GM03348 (cell line): ENCODE results near the gene R3HCC1L.

Source experiments
- DNase-seq: peaks from one replicate; pipeline ENCODE4 v3.0.0; 2012; ENCODE audit warnings: low spot score

R3HCC1L gene

DNA sequence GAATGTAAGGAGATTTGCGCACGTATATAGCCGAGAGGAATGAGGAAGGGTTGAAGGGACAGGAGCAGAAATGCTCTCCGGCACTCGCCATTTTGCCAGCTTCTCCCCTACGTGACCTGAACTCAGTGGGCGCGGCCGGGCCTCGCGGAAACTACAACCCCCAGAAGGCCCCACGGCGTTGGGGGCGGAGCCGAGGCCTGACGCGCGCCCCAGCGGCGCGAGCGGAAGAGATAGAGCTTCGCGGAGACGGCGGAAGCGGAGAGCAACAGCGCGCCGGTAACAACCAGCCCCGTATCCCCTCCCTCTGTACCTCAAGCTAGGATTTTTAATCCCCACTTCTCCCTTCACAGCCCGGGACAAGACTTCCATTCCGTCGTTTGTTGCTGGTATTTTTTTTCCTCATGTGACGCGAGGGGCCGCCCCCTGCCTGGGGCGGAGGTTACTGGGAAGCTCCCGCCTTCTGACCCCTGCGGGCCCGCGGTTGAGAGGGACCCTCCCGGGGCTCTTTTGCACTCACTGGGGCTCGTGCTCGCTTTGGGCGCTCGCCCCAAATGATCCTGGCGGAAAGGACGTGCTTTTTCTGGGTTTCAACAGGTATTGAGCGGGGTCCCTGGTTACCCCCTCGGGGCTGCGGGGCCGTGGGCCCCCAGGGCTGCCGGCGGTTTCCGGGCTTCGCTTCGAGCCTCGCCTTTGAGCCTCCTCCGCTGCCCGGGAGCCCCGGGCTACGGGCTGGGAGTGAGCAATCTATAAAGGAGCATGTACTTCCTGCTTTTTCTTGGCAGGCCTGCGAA lies at the start of gene R3HCC1L:
Gene R3HCC1L, plus strand, starts transcription at position 227 of the 791 bp plus-strand sequence. CDS start 73,458 bp downstream, outside the sequence.
- peak; percentile 96 for DNase-seq

DNA sequence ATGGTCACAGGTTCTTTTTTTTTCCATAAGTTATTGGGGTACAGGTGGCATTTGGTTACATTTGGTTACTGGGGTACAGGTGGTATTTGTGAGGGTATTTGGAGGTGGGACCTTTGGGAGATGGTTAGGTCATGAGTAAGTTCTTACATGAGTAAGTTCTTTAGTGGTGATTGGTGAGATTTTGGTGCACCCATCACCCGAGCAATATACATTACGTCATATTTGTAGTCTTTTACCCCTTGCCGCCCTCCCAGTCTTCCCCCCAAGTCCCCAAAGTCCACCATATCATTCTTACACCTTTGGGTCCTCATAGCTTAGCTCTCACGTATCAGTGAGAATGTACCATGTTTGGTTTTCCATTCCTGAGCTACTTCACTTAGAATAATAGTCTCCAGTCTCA lies 49.2 kb upstream of the R3HCC1L start:
- DNase-seq = no peak

DNA sequence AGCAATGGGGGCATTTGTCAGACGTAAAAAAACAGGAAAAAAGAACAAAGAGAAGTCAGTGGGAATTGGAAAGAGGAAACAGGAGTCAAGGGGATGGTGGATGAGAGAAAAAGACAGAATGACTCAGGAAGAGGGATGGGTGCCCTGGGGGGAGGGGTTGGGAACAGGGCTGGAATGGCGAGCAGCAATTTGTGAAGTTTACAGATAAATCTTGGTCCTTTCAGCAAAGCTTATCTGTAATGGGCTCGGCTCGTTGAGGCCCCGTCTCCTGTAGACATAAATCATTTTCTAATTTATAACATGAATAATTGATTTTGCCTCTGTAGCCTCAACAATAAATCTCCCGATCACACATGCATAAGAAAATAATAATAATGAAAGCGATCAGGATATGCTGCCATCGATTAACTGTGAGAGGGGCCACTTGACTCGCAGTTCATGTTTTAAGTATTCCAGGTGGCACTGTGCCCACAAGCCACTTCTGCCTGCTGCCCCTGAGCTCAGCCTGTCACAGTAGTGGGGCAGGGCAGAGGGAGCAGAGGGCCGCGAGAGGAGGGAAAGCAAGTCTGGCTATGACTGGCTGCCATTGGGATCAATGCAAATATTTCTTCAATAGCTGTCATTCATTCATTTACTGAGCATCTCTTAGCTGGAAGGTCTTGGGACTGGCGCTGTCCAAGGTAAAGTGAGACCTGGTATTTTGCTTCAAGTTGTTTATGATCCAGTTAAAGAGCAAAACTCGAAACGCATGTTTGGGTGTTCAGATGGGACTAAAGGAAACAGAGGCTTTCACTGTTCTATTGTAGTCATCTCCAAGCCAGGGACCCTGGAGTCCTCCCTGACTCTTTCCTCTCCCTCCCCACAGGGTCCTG lies 47.4 kb upstream of the R3HCC1L start:
- DNase-seq = no peak

DNA sequence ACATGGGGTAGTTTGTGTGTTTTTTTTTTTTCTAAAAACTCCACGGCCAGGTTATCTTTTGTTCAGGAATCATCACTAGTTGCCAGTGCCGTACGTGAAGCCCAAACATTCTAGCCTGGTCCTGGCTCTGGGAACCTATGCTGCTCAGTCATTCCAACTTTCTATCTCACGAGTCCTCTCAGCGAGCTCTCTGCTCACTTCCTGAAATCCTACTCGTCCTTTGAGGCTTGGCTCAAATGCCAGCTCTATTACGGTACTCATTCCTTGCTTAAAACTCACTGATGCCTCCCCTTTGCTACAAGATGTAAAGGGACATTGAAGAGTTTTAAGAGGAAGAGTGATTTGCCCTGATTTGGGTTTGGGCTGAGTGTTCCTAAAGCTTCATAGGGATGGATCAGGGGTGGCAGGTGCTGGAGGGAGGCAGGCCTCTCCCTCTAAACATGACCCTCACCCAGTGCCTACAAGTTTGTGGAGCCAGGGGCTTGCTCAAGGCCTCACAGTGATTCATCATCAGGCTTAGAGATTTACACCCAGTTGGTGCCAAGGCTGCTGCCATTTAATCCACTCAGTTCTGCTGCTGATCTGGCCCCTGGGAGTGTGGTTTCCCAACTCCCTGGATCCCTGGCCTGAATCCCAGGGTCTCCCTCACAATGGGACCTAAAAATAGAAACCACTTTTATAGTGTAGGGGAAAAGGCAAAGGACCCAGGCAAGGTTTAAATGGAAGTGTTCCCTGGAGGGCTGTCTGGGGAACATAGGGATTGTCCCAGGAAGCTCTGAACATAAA lies 46.1 kb upstream of the R3HCC1L start:
- no peak for DNase-seq

DNA sequence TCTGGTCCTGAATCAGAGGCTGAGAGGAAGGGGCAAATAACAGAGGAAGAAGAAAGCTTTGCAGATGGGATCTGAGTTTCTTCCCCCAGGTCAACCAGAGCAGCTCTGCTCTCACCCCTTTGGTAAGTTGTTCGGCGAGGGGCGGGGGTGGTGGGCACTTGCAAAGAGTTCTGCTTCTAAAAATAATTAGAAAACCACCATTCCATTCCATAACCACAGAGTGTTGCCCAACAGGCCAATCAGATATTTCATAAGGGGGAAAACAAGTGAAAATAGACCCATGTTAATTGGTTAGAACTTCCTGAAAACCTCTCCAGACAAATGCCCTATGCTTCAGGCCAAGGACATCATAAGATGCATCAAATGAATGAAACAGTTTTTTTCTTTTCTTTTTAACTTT lies 43.6 kb upstream of the R3HCC1L start:
- DNase-seq = no peak

DNA sequence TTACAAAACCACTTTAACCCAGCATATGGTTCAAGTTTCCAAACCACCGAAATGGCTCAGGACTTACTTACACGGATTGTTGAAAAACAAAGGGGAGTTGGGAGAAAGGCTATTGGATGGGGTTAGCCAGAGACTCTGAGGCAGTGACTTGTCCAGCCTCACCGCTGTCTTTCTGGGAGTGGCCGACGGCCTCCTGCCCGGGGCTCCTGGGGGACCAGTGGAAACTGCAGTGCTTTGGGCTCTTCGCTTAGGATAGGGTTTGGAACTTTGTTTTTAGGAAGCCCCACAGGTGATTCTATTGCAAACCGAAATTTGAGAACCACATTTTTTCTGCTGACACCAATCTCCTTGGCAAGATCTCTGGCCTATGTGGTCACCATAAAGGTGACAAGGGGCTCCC lies 38.1 kb upstream of the R3HCC1L start:
- no peak for DNase-seq

DNA sequence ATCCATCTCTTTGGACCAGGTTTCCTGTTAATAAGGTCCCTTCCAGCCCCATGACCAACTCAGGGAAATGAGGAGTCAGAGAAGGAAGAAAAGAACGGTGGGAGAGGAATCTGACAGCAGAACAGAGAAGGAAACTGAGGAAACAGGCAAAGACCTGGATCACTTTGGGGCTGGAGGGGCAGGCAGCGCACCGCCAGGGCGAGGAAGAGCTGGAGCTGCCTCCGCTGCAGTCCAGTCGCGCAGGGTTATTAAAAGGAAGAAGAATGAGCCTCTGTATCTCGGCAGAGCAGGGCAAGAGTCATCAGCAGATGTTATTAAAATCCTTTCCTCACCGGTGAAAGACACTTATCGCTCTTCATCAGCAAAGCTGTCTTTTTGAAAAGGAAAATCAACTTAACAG lies 37.7 kb upstream of the R3HCC1L start:
- DNase-seq = no peak

DNA sequence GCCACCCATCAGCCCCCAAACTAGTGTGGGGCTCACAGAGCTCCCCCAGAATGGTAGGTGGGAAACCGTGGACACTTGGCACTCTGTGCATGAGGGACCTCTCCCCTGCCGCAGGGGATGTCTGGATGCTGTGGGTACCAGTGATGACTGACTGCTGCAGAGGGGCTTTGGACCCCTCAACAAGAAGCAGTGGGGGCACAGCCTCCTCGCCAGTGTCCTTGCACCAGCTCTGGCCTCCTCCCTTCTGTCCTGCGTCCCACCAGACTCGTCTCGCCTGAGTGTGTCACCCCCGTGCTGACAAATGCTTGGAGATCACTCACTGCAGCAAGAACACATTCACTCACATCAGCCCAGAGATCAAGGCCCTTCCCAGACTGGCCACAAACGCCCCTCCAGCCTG lies 37.3 kb upstream of the R3HCC1L start:
- DNase-seq = no peak

DNA sequence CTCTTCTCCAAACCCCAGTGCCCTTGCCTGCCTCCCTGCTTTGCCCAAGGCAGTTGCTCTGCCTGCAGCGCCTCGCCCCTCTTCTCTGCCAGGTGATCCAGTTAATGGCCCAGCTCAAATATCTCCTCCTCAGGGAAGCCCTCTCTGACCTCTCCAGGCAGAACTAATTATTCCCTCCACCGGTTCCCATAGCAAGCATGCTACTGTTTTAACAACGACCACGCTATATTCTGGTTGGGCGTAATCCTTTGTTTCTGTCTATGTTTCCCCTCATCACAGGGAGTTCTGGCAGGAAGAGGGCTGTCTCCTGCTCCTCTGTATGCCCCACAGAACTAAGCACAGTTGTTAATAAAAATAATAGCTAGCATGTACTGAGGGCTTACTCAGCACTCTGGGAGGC lies 36.8 kb upstream of the R3HCC1L start:
- DNase-seq = no peak

DNA sequence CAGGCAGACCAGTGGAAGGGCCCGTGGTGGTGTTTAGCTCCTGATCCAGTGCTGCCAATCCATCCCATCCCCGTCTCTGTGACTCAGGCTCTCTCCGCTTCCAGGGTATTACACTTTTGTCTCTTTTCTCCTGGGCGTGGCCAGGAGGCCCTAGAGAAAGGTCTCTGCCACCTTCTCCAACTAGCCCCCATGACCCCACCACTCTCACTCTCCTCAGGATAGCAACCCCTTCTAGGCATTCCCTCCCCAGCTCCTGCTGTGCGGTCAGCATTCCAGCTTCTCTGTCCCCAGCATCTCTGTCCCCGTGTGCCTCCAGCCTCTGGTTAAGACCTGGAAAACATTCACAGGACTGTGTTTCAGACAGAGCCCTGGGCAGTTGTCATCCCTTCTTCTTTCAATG lies 36.2 kb upstream of the R3HCC1L start:
- DNase-seq = no peak

DNA sequence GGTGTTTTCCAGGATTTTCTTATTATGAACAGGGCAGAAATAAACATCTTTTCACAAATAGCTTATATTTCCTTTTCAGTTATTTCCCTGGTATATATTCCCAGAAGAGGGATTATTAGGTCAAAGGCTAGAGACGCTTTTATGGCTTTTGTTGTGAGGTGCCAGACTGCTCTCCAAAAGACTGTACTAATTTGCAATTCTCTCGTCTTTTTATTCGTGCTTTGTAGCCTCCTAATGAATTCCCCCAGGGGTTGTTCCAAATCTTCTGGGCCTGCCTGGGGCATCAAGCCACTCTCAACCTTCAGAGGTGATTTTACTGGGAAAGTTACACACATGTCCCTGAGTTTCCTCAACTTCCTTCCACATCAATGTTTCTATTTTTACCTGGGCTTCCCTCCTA lies 34.0 kb upstream of the R3HCC1L start:
- DNase-seq = no peak

DNA sequence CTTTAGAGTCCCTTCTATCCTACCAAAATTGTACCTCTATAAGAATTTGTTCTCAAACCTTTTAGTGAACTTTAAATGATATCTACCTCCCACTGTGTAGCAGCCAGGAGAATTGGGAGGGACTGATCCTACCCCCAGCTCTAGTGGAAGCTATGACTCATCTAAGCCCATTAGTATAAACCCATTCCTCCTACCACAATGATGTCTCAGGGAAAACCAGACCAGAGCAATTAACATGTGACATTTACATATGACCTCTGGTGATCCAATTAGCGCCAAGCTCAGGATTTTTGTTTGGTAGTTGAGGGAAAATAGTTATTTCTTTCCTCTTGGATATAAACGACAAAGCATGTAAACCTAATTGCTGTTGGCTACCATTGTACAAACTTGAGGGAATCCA lies 33.1 kb upstream of the R3HCC1L start:
- DNase-seq = no peak

DNA sequence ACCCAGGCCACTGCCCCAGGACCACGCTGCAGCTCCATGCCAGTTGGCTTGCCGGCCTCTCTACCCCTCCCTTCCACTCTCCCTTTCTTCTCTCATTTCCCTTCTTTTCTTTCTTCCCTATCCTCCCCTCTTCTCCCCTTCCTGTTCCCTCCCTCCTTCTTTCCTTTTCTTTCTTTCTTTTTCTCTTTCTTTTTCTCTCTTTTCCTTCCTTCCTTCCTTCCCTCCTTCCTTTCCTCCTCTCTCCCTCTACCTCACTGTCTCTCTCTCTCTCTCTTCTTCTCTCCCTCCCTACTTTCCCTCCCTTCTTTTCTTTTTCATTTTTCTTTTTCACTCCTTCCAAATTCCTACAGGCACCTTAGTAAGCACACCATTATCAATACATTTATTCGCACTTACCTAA lies 30.3 kb upstream of the R3HCC1L start:
- DNase-seq = no peak

DNA sequence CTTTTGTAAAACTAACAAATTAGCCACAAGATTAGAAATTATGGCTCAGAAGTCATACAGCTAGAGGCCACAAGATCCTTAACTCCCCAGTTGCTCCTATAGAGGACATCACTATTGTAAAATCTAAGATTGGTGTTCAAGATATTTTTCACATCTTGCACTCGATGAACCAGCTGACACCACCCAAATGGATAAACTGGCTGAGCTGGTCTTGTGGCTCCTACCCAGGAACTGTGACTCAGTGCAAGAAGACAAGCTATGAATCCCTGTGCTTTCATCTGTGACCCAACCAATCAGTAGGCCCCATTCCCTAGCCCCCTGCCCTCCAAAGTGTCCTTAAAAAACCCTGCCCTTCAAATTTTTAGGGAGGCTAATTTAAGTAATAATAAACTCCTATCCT lies 27.9 kb upstream of the R3HCC1L start:
- DNase-seq = no peak

DNA sequence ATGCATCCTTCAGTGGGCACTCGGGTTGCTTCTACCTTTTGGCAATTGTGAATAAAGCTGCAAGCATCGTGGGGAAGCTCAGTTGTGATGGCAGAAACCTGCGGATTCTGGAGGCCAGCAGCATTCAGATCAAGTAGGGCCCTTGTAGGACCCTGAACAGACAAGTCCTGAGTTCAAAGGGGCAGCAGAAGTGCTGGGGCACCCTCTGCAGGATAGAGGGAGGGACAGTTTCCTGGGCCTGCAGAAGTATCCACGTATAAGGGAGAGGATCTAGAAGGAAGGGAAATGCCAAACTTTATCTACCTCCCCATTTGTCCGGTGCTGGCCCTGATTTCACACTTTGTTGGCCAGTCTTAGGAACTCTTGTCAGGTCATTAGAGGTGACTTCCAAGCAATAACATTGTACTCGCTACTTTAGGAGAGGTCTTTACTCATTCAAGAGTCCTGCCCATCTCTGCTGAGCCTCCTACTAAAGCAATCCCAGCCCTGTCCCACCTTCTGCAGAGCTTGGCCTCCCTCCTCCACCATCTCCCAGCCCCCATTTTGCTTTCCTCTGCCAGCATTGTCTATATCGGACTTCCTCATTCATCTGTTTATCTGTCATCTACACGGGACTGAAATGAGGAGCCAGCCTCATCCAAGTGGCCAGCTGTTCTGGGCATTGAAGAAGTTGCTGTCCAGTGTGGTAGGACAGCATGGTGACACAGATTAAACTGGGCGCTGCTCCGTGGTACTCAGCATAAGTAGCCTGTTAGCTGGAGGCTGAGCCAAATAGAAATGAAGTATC lies 26.6 kb upstream of the R3HCC1L start:
- DNase-seq = no peak

DNA sequence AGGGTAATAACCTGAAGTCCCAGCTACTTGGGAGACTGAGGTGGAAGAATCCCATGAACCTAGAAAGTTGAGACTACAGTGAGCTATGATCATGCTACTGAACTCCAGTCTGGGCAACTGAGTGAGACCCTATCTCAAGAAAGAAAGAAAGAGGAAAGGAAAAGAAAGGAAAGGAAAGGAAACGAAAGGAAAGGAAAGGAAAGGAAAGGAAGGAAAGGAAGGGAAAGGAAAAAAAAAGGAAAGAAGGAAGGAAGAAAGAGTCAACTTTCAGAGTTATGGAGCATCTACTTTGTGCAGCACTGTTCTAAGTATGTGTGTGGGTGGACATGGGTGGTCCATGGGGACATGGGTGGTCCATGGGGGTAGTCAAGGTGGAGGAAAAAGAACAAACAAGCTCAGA lies 24.1 kb upstream of the R3HCC1L start:
- DNase-seq = no peak

DNA sequence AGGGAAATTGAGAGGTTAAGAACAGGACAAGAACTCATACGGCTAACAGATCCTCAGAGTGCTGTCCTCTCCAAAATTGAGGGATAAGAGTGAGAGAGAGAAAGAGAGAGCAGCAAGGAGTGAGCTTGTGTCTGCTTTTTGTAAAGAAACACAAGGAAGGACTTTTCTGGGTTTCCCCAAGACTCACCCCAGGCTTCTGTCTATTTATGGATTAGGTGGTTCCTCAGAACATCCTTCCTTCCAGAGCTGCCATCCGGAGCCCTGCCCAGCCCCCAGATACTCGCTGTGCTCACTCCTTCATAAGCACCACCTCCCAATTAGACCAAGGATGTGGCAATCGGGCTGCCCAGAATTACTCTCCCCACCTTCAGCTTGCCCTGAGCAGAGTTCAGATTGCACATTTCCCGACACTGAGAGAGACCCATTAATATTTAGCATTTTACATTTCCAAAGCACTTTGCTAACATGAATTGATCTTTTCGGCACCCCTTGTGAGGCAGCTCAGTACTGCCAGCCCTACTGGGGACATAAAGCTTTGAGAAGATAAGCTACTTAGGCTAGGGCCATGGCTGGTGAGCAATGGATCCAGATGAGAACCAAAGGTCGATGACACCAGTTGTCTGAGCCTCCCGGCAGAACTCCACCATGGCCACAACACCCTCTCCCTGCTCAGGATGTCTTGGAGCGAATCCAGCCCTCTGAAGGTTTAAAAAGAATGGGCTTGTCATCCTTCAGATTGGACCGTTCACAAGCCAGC lies 19.2 kb upstream of the R3HCC1L start:
- DNase-seq = no peak

DNA sequence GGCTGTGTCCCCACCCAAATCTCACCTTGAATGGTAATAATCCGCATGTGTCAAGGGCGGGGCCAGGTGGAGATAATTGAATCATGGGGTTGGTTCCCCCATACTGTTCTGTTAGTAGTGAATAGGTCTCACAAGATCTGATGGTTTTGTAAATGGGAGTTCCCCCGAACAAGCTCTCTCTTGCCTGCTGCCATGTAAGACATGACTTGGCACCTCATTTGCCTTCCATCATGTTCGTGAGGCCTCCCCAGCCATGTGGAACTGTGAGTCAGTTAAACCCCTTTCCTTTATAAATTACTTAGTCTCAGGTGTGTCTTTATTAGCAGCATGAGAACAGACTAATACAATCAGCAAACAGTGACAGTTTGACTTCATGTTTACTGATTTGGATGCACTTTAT lies 14.6 kb upstream of the R3HCC1L start:
- no peak for DNase-seq

DNA sequence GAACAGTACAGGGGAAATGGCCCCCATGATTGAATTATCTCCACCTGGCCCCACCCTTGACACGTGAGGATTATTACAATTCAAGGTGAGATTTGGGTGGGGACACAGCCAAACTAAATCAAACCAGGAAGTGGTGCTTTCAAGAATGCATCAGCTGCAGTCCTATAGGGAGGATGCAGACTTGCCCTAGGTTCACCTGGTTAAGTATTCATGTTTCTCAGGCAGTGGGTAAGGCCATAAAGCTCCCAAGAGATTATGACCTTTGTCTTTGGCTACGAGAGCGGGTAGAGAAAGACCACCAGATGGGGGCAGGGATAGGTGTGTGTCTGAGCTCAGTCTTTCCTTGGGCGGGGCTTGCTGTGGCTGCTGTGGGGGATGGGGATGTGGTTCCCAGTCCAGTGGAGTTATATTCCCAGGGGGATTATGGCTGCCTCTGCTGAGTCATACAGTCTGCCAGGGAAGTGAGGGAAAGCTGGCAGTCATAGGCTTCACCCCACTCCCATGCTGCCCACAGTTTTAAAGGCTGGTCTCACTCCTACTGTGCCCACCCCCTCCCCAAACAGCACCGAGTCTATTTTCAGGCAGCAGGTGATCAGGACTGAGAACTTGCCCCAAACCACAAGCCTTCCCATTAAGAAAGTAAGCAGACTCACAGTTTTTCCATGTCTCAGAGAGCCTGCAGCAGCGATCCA lies 8.4 kb upstream of the R3HCC1L start:
- no peak for DNase-seq

DNA sequence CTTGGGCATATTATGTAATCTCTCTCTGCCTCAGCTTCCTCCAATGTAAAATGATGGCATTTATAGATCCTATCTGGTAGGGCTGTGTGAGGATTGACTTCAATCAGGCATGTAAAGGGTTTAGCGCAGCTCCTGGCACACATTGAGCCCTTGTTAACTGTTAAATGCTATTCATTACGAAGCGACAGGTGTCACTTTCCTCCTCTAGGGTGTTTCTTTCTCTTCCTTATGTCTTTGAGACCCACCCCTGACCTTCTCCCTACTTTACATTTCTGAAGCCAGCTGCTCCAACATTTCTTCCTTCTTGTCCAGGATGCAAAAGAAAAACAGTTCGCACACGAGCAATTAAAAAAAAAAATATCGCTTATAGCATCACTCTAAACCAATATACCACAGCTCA lies 5.7 kb upstream of the R3HCC1L start:
- no peak for DNase-seq
